ENCODE measurements around the gene PRF1.
A peak's percentile ranks its signal among the peaks of the same experiment; 100 is the strongest.

The PRF1 gene

GRCh38 chr10:70579234-70580002 is 23.1 kb downstream of the PRF1 start:
- H3K27me3 ChIP-seq (replicated peaks), result no peaks in the 10 kb centered on the region
- in situ Hi-C loops (cut with HindIII; ENCODE audit: low pct_ligation_motif_present, low sequenced_read_pairs), result no loop called here
- no peak overlapping the region for H3K4me3 ChIP-seq (ENCODE audit: low read depth, low read length)
- H3K27ac ChIP-seq, result no peak overlapping the region
- H3K36me3 ChIP-seq (replicated peaks), result no peaks in the 10 kb centered on the region
- DNase-seq, result no peak
- no peak for TF ChIP-seq CTCF (IDR thresholded peaks at IDR 0.05; ENCODE audit: low read depth, low read length, missing control alignments)

- H3K4me3 ChIP-seq (ENCODE audit: low read depth, low read length), result no peak overlapping the region
- H3K27ac ChIP-seq, result peak overlapping the region; percentile 2
- peak; percentile 86 for DNase-seq
- H3K27me3 ChIP-seq (replicated peaks), result no peaks in the 10 kb centered on the region
- no peaks in the 10 kb centered on the region for H3K36me3 ChIP-seq (replicated peaks)
- TF ChIP-seq CTCF (IDR thresholded peaks at IDR 0.05; ENCODE audit: low read depth, low read length, missing control alignments), result no peak
- in situ Hi-C loops (cut with HindIII; ENCODE audit: low pct_ligation_motif_present, low sequenced_read_pairs), result no loop called here
Measured at GRCh38 chr10:70578371-70578947, 24.1 kb downstream of the PRF1 start.

- no peak for TF ChIP-seq CTCF (IDR thresholded peaks at IDR 0.05; ENCODE audit: low read depth, low read length, missing control alignments)
- H3K4me3 ChIP-seq (ENCODE audit: low read depth, low read length), result no peak overlapping the region
- H3K27ac ChIP-seq, result no peak overlapping the region
- H3K27me3 ChIP-seq (replicated peaks), result no peaks in the 10 kb centered on the region
- in situ Hi-C loops (cut with HindIII; ENCODE audit: low pct_ligation_motif_present, low sequenced_read_pairs), result no loop called here
- H3K36me3 ChIP-seq (replicated peaks), result no peaks in the 10 kb centered on the region
- DNase-seq, result no peak
Measured at GRCh38 chr10:70576803-70577517, 25.6 kb downstream of the PRF1 start.

- H3K4me3 ChIP-seq (ENCODE audit: low read depth, low read length), result no peak overlapping the region
- in situ Hi-C loops (cut with HindIII; ENCODE audit: low pct_ligation_motif_present, low sequenced_read_pairs), result no loop called here
- no peak for TF ChIP-seq CTCF (IDR thresholded peaks at IDR 0.05; ENCODE audit: low read depth, low read length, missing control alignments)
- DNase-seq, result peak; percentile 56
- no peaks in the 10 kb centered on the region for H3K27me3 ChIP-seq (replicated peaks)
- no peaks in the 10 kb centered on the region for H3K36me3 ChIP-seq (replicated peaks)
- H3K27ac ChIP-seq, result no peak overlapping the region
Measured at GRCh38 chr10:70575874-70576802, 26.4 kb downstream of the PRF1 start.

GRCh38 chr10:70575486-70575873 is 27.1 kb downstream of the PRF1 start:
- in situ Hi-C loops (cut with HindIII; ENCODE audit: low pct_ligation_motif_present, low sequenced_read_pairs), result no loop called here
- no peak for TF ChIP-seq CTCF (IDR thresholded peaks at IDR 0.05; ENCODE audit: low read depth, low read length, missing control alignments)
- no peak for DNase-seq
- no peak overlapping the region for H3K27ac ChIP-seq
- H3K27me3 ChIP-seq (replicated peaks), result no peaks in the 10 kb centered on the region
- H3K36me3 ChIP-seq (replicated peaks), result no peaks in the 10 kb centered on the region
- no peak overlapping the region for H3K4me3 ChIP-seq (ENCODE audit: low read depth, low read length)

All from brain microvascular endothelial cell (primary cell).